GM18870 (cell line): ENCODE results near the gene PUM1.

ENCODE experiments used
- ATAC-seq: cut with Tn5 transposase; IDR thresholded peaks from one replicate; pipeline ENCODE4 v1.9.1; 2021; ENCODE audit warnings: moderate library complexity; ENCODE audit not compliant: unreplicated experiment

The PUM1 gene

GRCh38 chr1:31029026-31029425 is 36.5 kb downstream of the PUM1 start:
- no peak for ATAC-seq

GRCh38 chr1:31027693-31028526 is 37.6 kb downstream of the PUM1 start:
- no peak for ATAC-seq

GRCh38 chr1:31022259-31022658 is 43.3 kb downstream of the PUM1 start:
- no peak for ATAC-seq

GRCh38 chr1:31020007-31020790 is 45.3 kb downstream of the PUM1 start:
- ATAC-seq = no peak

- no peak for ATAC-seq
Measured at GRCh38 chr1:31019401-31019800, 46.1 kb downstream of the PUM1 start.

GRCh38 chr1:31016868-31017267 is 48.6 kb downstream of the PUM1 start:
- ATAC-seq = no peak

- peak; percentile 54 for ATAC-seq
Measured at GRCh38 chr1:31013187-31013864, 52.2 kb downstream of the PUM1 start.

GRCh38 chr1:31012210-31012924 is 53.1 kb downstream of the PUM1 start:
- ATAC-seq = no peak

GRCh38 chr1:31011719-31012118 is 53.8 kb downstream of the PUM1 start:
- no peak for ATAC-seq

GRCh38 chr1:31010086-31010989 is 55.2 kb downstream of the PUM1 start:
- peak; percentile 46 for ATAC-seq

- no peak for ATAC-seq
Measured at GRCh38 chr1:31007462-31007991, 58.0 kb downstream of the PUM1 start.

GRCh38 chr1:31006747-31007146 is 58.8 kb downstream of the PUM1 start:
- no peak for ATAC-seq

GRCh38 chr1:31005617-31006166 is 59.8 kb downstream of the PUM1 start:
- ATAC-seq = no peak

- no peak for ATAC-seq
Measured at GRCh38 chr1:31005198-31005597, 60.3 kb downstream of the PUM1 start.

GRCh38 chr1:31004231-31004621 is 61.3 kb downstream of the PUM1 start:
- ATAC-seq = no peak

- no peak for ATAC-seq
Measured at GRCh38 chr1:31003613-31004230, 61.8 kb downstream of the PUM1 start.

GRCh38 chr1:31000301-31000700 is 65.2 kb downstream of the PUM1 start:
- ATAC-seq = no peak

- ATAC-seq = no peak
Measured at GRCh38 chr1:30998887-30999286, 66.6 kb downstream of the PUM1 start.

- ATAC-seq = no peak
Measured at GRCh38 chr1:30998171-30998570, 67.3 kb downstream of the PUM1 start.
